ENCODE data around the gene GALNT3.

Gene GALNT3

DNA sequence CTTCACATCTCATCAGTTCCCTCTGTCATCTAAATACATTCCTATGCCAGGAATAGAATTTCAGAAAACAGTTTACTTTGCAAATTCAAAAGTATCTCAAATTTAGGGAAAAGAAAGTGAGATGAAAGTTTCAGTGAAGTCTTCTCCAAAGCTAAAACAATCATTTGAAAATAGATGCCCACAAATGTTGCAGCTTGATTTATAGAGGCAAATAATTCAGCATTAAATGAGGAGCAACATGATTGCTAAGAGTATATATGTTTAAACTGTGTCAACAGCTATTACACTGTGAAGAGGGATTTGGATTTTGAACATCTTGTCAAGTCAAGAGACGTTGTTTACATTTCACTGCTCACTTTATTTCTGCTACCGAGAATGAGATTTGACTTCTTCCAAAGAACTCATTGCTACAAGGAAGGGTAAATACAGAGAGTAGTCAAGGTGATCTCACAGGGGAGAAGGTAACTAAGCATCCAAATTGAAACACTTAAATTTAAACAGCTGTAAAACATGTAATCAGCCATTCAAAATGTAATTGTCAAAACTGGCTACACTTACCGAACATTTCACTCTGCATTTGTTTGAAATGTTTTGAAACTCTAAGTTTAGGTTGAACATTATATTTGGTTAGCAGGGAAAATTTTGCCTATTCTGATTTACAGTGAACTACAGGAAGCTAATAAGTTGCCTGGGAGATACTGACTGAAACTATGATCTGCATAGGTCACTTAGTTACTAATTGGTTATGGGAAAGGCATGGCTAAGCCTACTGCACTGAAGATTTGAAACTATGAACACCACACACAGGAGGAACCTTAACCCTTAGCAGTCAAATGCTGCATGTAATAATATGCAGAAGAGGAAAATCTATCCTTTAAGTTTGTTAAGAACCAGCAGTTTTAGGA lies 33.2 kb upstream of the GALNT3 start (continued):
- TF ChIP-seq ZSCAN23 (tag by site-specific recombination; IDR thresholded peaks at IDR 0.05): no peak

DNA sequence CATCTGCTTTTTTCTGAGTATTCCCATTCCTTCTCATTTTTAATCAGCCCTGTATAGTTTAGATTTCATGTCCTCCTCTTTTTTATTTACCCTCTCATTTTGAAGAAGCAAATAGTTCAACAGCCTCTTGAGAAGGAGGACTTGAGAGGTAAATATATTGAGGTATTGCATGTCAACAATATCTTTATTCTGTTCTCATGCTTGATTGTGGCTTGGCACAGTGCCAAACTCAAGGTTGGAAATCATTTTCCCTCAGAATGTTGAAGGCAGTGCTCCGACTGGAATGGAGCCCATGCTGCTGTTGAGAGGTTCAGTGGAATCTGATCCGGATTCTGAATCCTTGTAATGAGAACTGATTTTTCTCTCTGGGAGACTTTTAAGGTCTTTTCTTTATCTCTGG lies 31.0 kb upstream of the GALNT3 start:
- peaks cover 37% of the 10 kb centered on the region for H3K4me1 ChIP-seq (ENCODE audit: control insufficient read depth, insufficient read depth, low read length)
- H3K4me3 ChIP-seq (ENCODE audit: low read depth, low read length): no peak overlapping the region
- no peak overlapping the region for H3K27ac ChIP-seq (ENCODE audit: extremely low read depth, low read depth, low read length)
- no peaks in the 10 kb centered on the region for H3K36me3 ChIP-seq (ENCODE audit: control insufficient read depth in 2 of 2, insufficient read depth in 1 of 2, low read length in 2 of 2)
- ChIA-PET CTCF (interaction anchor here (0.6 to 0.8 kb wide), 2 partner anchors 60 to 127 kb away, joined by 3 read pairs; no protein-coding TSS in a partner anchor), POLR2A (no interaction called here)
- H3K9me3 ChIP-seq (ENCODE audit: control insufficient read depth, insufficient read depth, low read depth, low read length): no peaks in the 10 kb centered on the region
- no peak for TF ChIP-seq ZSCAN16 (tag by site-specific recombination; IDR thresholded peaks at IDR 0.05)
- peak; percentile 81 for TF ChIP-seq ZNF677 (tag by site-specific recombination; IDR thresholded peaks at IDR 0.05)
- TF ChIP-seq ZNF837 (tag by site-specific recombination; IDR thresholded peaks at IDR 0.05): no peak
- peak; percentile 73 for TF ChIP-seq ZNF513 (tag by site-specific recombination; IDR thresholded peaks at IDR 0.05)
- TF ChIP-seq ZNF707 (tag by site-specific recombination; IDR thresholded peaks at IDR 0.05): no peak
- TF ChIP-seq ZNF544 (tag by site-specific recombination; IDR thresholded peaks at IDR 0.05): peak; percentile 97
- TF ChIP-seq KLF16 (tag by site-specific recombination; IDR thresholded peaks at IDR 0.05): no peak
- TF ChIP-seq ZIC2 (tag by site-specific recombination; IDR thresholded peaks at IDR 0.05): 0 out of 2 replicates have a peak, but pooled peaks have one; percentile 10
- peak; percentile 88; the same call in 1 of the 2 replicates for TF ChIP-seq MZF1 (tag by site-specific recombination; IDR thresholded peaks at IDR 0.05; ENCODE audit: borderline replicate concordance)
- TF ChIP-seq ZNF585B (tag by site-specific recombination; IDR thresholded peaks at IDR 0.05): no peak
- peak; percentile 91 for TF ChIP-seq ZNF549 (tag by site-specific recombination; IDR thresholded peaks at IDR 0.05)
- no peak for TF ChIP-seq ZFP37 (tag by site-specific recombination; IDR thresholded peaks at IDR 0.05)
- TF ChIP-seq, protein P1, sequence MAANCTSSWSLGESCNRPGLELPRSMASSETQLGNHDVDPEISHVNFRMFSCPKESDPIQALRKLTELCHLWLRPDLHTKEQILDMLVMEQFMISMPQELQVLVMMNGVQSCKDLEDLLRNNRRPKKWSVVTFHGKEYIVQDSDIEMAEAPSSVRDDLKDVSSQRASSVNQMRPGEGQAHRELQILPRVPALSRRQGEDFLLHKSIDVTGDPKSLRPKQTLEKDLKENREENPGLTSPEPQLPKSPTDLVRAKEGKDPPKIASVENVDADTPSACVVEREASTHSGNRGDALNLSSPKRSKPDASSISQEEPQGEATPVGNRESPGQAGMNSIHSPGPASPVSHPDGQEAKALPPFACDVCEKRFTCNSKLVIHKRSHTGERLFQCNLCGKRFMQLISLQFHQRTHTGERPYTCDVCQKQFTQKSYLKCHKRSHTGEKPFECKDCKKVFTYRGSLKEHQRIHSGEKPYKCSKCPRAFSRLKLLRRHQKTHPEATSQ (tag by site-specific recombination; IDR thresholded peaks at IDR 0.05): no peak
- TF ChIP-seq ZNF239 (tag by site-specific recombination; IDR thresholded peaks at IDR 0.05): no peak
- TF ChIP-seq ZSCAN23 (tag by site-specific recombination; IDR thresholded peaks at IDR 0.05): no peak
- no peak for TF ChIP-seq ZSCAN4 (tag by site-specific recombination; IDR thresholded peaks at IDR 0.05)
- TF ChIP-seq ZBTB17 (tag by site-specific recombination; IDR thresholded peaks at IDR 0.05): peak; percentile 64
- TF ChIP-seq ZNF529 (tag by site-specific recombination; IDR thresholded peaks at IDR 0.05; ENCODE audit: insufficient replicate concordance): peak; percentile 87
- TF ChIP-seq, protein P2, sequence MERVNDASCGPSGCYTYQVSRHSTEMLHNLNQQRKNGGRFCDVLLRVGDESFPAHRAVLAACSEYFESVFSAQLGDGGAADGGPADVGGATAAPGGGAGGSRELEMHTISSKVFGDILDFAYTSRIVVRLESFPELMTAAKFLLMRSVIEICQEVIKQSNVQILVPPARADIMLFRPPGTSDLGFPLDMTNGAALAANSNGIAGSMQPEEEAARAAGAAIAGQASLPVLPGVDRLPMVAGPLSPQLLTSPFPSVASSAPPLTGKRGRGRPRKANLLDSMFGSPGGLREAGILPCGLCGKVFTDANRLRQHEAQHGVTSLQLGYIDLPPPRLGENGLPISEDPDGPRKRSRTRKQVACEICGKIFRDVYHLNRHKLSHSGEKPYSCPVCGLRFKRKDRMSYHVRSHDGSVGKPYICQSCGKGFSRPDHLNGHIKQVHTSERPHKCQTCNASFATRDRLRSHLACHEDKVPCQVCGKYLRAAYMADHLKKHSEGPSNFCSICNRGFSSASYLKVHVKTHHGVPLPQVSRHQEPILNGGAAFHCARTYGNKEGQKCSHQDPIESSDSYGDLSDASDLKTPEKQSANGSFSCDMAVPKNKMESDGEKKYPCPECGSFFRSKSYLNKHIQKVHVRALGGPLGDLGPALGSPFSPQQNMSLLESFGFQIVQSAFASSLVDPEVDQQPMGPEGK (tag by site-specific recombination; IDR thresholded peaks at IDR 0.05): no peak
- TF ChIP-seq MYNN (tag by site-specific recombination; IDR thresholded peaks at IDR 0.05; ENCODE audit: borderline replicate concordance): no peak
- TF ChIP-seq, protein P3, sequence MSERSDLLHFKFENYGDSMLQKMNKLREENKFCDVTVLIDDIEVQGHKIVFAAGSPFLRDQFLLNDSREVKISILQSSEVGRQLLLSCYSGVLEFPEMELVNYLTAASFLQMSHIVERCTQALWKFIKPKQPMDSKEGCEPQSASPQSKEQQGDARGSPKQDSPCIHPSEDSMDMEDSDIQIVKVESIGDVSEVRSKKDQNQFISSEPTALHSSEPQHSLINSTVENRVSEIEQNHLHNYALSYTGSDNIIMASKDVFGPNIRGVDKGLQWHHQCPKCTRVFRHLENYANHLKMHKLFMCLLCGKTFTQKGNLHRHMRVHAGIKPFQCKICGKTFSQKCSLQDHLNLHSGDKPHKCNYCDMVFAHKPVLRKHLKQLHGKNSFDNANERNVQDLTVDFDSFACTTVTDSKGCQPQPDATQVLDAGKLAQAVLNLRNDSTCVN (tag by site-specific recombination; optimal IDR thresholded peaks at IDR 0.05): no peak
- TF ChIP-seq, protein P4, sequence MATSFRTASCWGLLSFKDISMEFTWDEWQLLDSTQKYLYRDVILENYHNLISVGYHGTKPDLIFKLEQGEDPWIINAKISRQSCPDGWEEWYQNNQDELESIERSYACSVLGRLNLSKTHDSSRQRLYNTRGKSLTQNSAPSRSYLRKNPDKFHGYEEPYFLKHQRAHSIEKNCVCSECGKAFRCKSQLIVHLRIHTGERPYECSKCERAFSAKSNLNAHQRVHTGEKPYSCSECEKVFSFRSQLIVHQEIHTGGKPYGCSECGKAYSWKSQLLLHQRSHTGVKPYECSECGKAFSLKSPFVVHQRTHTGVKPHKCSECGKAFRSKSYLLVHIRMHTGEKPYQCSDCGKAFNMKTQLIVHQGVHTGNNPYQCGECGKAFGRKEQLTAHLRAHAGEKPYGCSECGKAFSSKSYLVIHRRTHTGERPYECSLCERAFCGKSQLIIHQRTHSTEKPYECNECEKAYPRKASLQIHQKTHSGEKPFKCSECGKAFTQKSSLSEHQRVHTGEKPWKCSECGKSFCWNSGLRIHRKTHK (tag by site-specific recombination; IDR thresholded peaks at IDR 0.05): no peak
- TF ChIP-seq ZFHX2 (tag by site-specific recombination; conservative IDR thresholded peaks at IDR 0.05): no peak
- TF ChIP-seq ZNF266 (tag by site-specific recombination; IDR thresholded peaks at IDR 0.05; ENCODE audit: low read depth): no peak
- TF ChIP-seq ZNF202 (tag by site-specific recombination; IDR thresholded peaks at IDR 0.05; ENCODE audit: borderline replicate concordance): no peak
- TF ChIP-seq KLF8 (tag by site-specific recombination; IDR thresholded peaks at IDR 0.05): no peak; the same call in 1 of the 2 replicates
- TF ChIP-seq ZNF24 (tag by site-specific recombination; IDR thresholded peaks at IDR 0.05): no peak
